ENCODE data around the gene SUGCT.

DNA sequence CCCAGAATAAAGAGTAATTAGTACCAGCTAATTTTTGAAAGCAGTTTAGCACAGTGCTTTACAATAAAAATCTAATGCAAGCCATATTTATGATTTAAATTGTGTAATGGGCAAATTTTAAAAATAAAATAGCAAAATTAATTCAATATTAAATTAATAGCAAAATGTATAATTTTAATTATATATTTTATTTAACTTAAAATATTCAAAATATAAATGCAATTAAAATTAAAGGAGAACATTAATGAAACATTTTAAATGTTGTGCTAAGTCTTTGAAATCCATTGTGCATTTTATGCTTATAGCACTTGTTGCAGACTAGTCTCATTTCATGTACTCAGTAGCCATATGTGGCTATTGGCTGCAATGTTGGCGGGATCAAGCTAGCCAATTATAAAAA lies 367.6 kb downstream of the SUGCT start:
- no peak for TF ChIP-seq ZNF572 (CRISPR knock-in tag; IDR thresholded peaks at IDR 0.05)
- no peak for TF ChIP-seq ZNF232 (CRISPR knock-in tag; IDR thresholded peaks at IDR 0.05; ENCODE audit: borderline replicate concordance)
- TF ChIP-seq, protein P1, sequence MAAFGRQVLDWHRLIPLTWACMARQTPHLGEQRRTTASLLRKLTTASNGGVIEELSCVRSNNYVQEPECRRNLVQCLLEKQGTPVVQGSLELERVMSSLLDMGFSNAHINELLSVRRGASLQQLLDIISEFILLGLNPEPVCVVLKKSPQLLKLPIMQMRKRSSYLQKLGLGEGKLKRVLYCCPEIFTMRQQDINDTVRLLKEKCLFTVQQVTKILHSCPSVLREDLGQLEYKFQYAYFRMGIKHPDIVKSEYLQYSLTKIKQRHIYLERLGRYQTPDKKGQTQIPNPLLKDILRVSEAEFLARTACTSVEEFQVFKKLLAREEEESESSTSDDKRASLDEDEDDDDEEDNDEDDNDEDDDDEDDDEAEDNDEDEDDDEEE (CRISPR knock-in tag; IDR thresholded peaks at IDR 0.05): no peak
- TF ChIP-seq RAD21 (CRISPR knock-in tag; IDR thresholded peaks at IDR 0.05): no peak
- no peak for TF ChIP-seq ZNF761 (CRISPR knock-in tag; conservative IDR thresholded peaks at IDR 0.05)
- TF ChIP-seq PHF8 (CRISPR knock-in tag; IDR thresholded peaks at IDR 0.05): no peak
- TF ChIP-seq ZNF44 (CRISPR knock-in tag; IDR thresholded peaks at IDR 0.05): no peak
- TF ChIP-seq, protein P2, sequence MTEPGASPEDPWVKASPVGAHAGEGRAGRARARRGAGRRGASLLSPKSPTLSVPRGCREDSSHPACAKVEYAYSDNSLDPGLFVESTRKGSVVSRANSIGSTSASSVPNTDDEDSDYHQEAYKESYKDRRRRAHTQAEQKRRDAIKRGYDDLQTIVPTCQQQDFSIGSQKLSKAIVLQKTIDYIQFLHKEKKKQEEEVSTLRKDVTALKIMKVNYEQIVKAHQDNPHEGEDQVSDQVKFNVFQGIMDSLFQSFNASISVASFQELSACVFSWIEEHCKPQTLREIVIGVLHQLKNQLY (CRISPR knock-in tag; IDR thresholded peaks at IDR 0.05): no peak
